ENCODE results near the gene STMN1.

Gene STMN1

DNA sequence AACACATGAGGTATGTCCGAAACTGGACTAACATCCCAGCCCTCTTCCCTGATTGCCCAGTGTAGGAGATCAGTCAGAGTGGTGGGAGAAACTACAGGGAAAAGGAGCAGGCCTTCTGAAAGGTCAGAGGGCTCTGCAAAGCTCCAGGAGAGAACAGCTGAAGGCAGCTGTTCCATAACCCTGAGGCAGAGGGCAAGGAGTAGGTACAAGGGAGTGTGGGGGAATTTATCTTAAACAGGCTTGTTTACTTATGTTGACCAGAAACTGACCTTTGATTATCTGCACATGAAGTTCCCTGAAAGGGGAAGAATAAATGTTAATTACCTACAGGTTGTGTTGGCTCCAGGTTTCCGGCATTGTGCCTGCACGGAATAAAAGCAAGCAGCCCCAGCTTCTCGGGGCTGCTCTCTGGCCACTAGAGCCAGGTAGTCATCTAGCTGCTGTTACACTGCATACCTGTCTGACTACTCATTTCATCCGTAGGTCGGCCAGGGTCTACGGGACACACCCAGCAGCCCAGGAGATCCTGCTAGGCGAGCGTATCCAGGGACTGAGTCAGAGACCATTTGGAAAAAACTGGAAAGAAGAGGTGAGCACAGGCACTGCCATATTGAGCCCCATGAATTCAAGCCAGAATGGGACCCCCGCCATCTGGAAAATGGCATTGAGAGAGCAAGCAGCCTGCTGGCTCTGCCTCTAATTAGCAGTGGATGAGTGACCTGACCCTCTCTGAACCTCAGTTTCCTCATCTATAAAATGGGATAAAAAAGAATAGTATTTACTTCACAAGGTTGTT is 15.8 kb downstream of the STMN1 start:
- no peak for DNase-seq

DNA sequence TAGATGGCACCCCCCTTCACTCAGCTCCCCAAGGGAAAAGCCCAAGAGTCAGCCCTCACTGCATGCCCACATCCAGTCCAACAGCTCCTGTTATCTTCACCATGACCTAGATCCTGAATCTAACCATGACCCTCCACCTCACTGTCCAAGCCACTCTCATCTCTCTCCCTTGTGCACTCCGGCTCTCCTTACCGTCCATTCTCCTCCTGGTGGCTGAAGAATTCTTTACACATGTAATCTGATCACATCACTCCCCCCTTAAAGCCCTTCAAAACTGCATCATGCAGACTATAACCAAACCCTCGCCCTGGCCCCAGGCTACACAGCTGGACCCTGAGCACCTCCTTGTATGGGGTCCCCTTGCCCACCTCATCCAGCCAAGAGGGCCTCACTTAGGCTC is 16.7 kb downstream of the STMN1 start:
- DNase-seq, result peak; percentile 51

DNA sequence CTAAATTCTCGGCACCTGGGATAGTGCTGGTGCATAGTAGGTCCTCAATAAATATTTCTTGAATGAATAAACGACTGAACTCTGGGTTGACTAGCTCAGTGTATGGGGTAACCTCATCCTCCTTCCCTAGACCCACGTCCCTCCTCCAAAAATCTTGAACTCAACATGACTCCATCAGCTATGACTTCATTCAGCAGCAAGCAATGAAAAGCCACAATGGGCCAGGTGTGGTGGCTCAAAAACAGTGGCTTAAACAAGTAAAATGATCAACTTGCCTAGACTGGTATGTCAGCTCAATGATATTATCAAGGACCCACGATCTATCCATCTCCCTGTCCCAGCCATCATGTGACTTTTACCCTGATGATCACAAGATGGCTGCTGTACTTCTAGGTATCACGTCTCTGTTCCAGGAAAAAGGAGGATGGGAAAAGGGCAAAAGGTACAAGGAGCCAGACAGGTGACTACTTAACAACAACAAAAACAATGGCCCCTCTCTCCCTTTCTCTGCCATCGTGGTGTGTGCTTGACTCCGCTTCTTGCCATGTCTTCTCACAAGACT is 17.7 kb downstream of the STMN1 start:
- DNase-seq, result no peak

DNA sequence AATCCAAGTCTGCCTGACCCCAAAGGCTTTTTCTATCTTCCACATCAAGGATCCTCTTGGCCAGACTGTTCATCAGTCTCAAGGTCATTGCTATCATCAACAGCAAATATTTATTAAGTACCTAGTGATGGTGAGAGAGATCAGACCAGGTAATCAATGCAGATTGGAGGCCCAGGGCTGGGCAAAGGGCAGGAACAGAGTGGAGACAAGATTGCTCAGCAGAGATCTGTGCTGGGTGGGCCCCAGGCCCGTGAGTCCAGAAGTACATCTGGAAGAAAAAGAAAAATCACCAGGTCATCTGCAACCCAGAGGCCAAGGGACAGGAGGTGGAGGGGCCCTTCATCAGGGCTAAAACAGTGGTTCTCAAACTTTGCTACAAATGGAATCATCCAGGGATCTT is 20.6 kb downstream of the STMN1 start:
- DNase-seq, result no peak

DNA sequence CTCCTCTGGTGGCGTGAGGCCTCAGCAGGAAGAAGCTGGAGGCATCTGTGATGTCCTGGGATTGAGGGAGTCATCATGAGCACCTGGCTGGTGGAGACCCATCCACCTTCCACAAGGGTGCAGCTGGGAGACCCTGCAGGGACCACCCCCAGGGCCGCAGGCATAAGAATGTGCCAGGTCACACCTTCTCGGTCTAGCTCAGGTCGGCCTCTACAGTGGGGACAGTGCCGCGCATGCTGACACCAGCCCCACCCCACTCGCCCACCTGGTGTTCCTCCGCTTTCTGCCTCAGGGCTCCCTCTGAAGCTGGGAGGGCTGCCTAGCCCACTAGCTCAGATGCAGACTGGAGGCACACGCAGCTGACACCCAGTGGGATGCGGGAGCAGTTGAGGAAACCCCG is 25.0 kb downstream of the STMN1 start:
- no peak for DNase-seq

DNA sequence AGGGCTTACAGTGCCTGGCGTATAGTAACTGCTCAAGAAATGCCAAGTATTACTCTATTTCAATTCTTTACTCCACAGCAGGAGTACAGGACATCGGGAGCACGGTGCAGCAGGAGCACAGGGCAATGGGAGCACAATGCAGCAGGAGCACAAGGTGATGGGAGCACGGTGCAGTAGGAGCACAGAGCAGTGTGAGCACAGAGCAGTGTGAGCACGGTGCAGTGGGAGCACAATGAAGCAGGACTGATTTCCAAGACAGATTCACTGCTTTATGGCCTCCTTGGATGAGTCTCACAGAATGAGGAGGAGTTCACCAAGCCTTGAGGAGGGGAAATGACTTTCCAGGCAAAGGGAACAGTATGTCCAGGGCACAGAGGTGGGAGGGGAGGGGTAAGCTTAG is 25.7 kb downstream of the STMN1 start:
- no peak for DNase-seq

DNA sequence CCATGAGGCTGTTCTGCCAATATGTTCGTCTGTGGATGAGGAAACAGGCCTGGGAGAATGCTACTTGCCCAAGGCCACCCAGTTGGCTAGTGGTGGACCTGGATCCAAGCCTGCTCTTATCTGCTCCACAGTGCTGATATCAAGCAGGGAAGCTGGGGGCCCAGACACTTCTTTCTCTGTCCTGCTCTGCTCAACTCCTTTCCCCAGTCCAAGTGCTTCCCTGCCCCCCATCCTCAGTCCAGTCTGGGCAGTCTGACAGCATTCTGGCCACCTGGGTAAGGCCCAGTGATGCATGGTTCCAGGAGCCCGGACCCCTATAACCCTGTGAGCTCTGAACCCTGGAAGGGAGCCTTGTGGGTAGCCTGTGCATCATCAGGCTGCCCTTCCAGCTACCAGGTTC is 26.5 kb downstream of the STMN1 start:
- DNase-seq, result no peak

DNA sequence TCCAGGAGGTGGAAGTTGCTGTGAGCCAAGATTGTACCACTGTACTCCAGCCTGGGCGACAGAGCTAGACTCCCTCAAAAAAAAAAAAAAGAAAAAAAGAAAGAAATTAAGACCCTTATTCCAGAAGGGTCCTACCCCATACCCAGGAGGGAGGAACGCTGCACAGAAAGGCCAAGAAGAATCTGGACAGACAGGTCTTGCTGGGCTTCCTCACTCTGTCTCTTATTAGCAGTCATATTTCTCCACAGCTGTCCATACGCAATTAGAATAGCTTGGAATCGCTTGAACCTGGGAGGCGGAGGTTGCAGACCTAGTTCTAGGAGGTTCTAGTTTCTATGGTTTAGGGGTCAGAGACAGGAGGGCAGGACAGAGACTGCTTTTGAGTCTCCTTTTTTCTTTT is 27.5 kb downstream of the STMN1 start:
- no peak for DNase-seq

DNA sequence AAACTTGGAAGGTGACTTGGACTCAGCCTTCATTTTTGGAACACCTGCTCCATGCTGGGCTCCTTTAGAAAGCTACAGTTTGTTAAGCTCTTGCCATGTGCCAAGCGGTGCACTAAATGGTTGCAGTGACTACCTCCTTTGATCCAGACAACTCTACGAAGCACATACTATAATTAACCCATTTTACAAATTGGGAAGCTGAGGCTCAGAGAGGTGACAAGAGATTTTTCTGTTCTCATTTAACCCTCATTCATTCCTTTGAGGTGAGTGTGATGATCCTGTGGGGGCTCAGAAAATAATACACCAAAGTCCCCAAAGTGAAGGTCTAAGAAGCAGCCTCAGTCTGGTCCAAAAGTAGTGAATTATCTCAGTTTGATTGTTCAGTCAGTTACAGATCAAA is 29.1 kb downstream of the STMN1 start:
- DNase-seq, result no peak

DNA sequence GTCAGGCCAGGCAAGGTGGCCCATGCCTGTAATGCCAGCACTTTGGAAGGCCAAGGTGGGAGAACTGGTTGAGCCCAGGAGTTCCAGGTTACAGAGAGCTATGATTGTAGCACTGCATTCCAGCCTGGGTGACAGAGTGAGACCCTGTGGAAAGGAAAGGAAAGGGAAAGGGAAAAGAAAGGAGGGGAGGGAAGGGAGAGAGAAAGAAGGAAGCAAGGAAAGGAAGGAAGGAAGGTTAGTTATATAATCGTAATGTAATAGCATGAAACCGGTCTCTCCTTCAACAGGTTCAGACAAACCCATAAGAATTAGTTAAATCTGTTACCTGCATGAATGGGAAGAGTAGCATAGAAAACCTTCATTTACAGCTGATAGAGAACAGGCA is 29.5 kb downstream of the STMN1 start:
- DNase-seq, result no peak

DNA sequence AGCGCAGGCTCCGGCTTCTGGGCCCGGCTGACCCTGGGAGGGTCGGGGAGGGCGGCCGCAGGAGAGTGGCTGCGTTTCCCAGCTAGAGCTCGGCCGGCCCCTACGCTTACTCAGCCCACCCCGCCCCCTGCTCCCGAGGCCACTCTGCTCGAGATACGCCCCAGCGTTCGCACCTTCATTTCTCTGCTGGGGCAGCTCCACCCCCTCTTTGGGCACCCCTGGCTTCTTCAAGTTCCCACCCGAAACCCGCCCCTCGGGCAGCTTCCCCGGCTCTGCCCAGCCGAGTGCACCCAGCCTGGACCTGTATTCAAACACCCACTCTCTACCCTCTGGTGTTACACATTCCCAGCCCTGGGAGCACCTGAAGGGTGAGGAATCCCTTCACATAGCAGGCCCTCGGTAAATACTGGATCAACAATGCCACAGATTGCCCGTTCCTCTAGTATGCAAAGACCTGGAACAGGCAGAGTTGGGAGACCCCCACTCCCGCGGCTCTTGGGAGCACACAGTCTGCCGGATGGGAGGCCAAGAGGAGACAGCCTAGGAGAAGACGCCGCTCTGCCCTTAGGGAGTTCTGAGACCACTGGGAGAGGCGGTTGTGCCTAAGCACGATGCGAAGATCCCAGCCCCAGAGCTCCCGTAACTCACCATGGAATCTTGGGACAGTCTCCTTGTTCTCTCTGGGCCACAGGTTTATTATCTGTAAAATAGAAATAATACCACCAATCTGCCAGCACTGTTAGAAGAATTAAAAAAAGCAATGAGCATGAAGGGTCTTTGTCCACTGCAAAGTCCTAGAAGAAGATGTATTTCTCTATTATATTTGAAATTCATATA is 30.1 kb downstream of the STMN1 start:
- peak; percentile 54 for DNase-seq

DNA sequence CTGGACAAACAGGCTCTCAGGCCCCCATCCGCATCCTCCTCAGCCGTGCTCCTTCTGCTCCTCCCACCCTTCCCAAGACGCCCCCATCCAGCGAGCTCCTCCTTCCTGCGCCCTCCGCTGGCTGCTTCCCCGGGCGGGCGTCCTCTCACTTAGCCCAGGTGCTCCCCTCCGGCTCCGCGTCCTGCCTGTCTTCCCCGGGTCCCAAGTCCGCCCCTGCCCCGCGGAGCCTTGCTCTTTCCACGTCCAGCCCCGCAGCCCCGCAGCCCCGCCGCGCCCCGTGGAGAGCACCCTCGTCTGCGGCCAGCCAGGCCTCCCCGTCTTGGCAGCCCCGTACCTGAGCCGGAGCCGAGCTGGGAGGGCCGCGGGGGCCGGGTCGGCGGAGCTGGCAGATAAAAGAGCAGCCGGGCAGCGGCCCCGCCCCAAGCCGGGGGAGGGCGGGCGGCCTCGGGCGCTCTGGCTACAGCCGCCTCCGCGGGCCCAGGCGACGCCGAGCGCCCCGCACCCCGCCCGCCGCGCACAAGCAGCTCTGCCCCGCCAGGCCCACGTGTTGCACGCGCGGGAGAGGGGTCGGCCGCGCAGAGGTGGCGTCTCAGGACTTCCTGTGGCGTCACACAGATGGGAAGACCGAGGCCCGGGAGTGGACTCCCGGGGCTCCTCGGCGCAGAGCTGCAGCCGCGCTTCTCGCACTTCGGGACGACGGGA is 30.9 kb downstream of the STMN1 start, which contains the start of gene PAQR7:
Gene PAQR7 (minus strand): TSS at position 555 of the 702 bp plus-strand sequence. CDS start 11,869 bp downstream, outside the sequence.
- peak; percentile 78 for DNase-seq

DNA sequence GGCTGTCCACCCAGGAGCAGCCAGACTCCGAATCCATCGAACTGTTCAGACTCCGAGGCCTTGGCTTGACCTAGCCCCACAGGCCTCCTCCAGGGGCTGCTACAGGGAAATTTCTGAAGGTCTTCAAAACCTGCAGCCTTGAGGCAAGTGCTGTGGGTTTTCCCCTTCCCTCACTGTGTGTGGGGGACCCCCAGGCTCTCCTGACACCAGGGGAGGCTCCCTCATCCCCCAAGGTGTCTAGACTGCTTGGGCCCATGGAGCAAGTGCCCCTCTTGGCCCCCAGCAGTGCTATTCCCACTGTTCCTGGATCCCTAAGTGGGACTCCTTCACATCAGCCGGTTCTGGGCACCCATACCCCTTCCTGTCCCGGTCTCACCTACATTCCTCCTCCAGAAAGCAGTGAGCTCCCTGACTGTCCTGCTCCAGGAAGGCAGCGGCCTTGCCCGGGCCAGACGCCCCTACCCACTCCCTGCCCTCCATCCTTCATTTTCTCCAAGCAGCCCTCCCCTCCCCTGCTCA is 31.5 kb downstream of the STMN1 start:
- DNase-seq, result no peak

DNA sequence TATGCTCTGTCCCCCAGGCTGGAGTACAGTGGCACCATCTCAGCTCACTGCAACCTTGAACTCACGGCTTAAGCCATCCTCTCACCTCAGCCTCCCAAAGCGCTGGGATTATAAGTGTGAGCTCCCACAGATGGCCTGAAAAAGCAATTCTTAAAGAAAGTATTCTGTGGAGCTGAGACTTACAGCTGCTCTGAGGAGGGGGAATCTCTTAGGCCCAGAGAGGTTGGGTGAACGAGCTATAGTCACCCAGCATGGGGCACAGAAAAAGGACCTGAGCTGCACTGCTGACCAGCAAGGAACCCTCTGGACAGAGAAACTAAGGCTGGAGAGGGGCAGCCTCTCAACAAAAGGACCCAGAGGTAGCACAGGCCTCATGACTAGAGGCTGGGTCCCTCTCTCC is 32.0 kb downstream of the STMN1 start:
- DNase-seq, result no peak

DNA sequence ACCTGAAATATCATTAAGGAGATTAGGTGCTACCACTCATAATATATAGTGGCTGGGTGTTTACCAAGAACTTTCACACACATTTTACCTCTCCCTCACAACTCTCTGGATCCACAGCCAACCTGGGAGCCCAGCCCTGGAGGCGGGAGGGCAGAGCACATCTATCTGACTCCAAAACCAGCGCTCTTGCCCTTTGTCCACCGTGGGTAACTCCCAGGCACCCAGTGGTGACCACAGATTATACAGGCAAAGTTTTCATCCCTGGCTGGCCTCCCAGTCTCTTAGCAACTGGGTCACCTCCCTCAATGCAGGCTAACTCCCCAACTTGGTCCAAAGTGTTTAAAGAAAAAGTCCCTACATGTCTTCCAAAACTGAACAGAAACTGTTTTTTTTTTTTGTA is 33.1 kb downstream of the STMN1 start:
- DNase-seq, result no peak

DNA sequence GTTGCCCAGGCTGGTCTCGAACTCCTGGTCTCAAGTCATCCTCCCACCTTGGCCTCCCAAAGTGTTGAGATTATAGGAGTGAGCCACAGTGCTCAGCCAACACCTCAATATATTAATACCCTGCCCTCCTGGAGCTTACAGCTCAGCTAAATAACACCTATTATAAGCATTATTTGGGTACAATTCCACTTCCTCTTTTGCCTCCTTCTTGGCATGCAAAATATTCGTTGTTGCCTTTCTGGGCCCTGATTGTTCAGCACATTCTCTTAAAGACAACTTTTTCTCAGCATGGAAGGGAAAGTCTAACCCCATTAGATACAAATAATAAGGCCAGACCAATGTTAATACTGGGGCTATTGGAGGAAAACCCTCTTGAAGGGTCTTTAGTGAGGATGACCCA is 33.5 kb downstream of the STMN1 start:
- no peak for DNase-seq

DNA sequence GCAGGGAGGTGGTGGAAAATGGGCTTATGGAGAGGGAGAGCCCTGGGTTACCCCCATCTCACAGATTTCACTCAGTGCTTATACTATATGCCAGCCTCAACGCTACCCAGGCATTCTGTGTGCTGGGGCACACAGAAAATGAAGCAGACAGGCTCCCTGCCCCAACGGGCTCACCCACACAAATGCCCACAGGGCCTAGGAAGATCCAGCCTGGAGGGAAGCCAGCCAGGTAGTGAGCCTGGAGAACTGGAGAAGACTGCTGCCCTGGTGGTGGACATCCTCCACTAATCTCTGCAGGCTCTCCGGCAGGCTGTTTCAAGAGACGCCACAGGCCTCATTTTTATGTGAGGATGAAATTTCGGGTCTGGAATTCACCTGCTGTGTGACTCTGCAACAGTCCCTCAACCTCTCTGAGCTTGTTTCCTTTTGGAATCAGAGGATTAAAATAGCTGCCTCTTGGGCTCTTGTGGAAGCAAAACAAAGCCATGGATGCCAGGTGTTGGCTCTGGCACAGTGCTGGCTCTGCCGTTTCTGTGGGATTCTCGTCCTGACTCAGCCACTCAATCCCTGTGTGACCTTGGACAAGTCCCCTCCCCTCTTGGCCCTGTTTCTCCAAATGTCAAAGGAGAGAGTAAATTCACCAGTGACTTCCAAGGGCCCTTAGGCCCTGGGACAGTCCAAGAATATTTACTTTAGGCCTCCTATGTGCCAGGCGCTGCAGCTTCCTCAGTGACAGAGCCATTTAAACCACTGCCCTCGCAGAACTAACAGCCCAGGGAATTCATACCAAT is 34.3 kb downstream of the STMN1 start:
- no peak for DNase-seq

DNA sequence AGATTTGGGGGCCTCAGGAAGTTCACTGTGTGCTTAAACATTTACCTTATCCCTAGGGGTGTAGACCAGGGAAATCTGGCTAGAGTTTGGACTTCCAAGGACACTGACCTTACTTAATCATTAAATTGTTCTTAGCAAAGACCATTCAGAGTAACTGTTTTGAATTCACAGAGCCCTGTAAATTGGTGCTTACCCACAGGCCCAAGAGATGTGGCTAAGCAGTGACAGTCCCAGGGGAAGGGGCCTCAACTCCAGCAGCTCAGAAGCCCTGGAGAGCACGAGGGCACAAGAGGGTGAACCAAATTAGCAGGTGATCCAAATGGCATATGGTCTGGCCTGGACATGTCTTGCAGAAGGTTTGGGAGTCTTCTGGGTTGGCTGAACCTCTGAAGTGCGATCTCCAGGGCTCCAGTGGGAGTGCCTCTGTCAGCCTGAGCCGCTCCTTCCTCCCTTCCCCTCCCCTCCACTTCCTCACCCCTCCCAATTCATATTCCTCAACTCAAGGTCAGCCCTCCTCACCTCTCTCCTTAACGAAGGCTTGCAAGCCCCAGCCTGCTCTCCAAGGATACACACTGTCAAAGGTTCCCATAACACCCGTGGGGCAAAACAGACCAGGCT is 35.0 kb downstream of the STMN1 start:
- no peak for DNase-seq

DNA sequence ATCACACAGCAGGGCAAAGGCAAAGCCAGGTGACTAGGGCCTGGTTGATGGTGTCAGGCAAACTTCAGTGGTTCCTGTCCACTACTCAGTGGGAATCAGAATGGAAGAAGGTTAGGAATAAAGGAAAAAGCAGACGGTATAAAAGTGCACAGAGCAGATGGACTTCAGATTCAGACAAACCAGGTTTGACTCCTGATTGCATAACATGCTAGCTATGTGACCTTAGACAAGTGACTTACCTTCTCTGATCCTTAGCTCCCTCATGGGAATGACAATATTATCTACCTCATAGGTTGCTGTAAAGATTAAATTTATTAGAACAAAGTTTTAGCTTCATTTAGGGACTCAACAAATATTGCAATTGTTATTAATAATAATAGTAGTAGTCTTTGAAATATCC is 35.6 kb downstream of the STMN1 start:
- DNase-seq, result no peak

DNA sequence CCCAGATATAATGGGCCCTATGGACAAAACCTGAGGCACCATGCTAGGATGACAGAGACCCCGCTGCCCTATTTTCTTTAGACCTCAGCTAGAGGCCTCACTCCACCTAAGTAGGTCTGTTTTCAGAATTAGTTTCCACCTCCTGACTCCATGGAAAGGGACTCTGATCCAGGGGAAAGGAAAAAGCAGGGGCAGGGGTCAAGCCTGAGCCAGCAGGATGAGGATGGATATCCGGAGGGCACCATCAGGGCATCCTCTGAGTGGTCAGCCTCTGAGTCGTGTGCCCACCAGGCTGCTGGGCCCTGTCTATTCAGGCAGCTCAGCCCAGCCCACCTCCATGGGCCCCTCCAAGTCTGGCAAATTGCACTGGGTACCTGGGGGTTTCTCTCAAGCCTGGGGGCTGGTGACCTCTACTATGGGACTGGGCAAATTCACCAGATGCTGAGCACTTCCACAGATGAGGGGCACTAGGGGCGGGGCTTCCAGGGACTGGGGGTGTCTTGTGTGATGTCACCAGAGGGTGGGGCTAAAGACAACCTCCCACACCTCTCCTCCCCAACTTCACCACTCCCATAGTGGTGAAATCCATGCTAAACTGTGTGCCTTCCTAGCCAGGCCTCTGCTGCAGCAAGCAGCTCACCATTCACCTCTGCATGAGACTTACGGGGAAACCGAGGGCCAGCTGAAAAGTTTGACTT is 36.2 kb downstream of the STMN1 start:
- DNase-seq, result no peak

Measured in NCI-H1105 treated with DMSO at 0.1 percent for 48 hours (cell line).